Rectal smooth muscle tissue (tissue), 1 donor: ENCODE measurements around the gene RFNG.

Experiments
- H3K27ac ChIP-seq: one replicate; pipeline ENCODE4 v1.7.0; 2013; ENCODE audit warnings: low read depth, low read length, inconsistent platforms
- H3K27me3 ChIP-seq: one replicate; pipeline ENCODE4 v1.7.0; 2013; ENCODE audit warnings: low read length; ENCODE audit not compliant: control insufficient read depth, insufficient read depth
- H3K36me3 ChIP-seq: one replicate; pipeline ENCODE4 v1.7.0; 2013; ENCODE audit warnings: low read length; ENCODE audit not compliant: control insufficient read depth, insufficient read depth
- H3K4me1 ChIP-seq: one replicate; pipeline ENCODE4 v1.7.0; 2013; ENCODE audit warnings: low read length; ENCODE audit not compliant: control insufficient read depth, insufficient read depth
- H3K4me3 ChIP-seq: one replicate; pipeline ENCODE4 v1.7.0; 2013; ENCODE audit warnings: low read length
- H3K9ac ChIP-seq: one replicate; pipeline ENCODE4 v1.7.0; 2013; ENCODE audit warnings: low read length

RFNG gene

DNA sequence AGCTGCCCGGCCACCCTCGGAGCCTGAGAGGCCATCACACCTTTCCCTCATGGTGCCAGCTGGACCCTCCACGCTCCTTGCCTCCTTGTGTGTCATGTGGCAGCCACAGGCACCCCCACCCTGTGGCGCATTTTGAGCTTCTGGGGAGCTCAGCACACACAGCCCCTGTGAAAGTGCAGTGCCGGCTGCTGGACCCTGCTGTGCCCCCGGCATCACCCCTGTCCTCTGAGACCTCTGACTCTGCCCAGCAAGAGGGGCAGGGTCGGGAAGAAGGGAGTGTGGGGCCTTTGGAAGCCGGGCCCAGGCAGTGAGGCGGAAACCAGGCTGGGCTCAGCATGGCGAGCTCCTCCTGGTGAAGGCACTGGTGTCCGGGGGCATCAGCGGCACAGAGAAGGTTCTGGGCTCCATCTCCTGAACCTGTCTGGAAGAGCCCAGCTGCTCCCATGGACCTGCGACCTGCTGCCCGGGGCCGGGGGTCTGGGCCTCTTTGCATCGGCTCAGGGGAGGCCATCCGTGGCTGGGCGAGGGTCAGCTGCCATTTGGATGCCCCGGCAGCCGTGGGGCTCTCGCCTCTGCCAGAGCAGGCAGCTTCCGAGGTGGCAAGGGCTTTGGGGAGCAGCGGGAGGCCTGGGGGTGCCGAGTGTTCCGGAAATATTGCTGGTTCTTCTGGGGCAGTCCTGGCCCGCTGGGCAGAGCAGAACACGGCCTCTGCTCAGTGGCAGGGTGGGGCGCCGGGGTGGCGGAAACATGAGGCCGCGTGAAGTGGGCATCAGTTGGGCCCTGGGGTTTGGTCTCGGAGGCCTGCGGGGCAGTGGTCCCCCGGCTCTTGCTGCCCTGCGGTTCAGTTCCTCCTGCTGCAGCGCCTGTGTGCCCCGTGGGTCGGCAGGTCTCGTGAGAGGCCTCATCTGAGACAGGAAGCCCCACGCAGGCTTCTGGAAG lies 46.8 kb downstream of the RFNG start:
- peaks cover 18% of the 10 kb centered on the region for H3K4me1 ChIP-seq
- H3K27ac ChIP-seq: no peak overlapping the region
- no peaks in the 10 kb centered on the region for H3K36me3 ChIP-seq

DNA sequence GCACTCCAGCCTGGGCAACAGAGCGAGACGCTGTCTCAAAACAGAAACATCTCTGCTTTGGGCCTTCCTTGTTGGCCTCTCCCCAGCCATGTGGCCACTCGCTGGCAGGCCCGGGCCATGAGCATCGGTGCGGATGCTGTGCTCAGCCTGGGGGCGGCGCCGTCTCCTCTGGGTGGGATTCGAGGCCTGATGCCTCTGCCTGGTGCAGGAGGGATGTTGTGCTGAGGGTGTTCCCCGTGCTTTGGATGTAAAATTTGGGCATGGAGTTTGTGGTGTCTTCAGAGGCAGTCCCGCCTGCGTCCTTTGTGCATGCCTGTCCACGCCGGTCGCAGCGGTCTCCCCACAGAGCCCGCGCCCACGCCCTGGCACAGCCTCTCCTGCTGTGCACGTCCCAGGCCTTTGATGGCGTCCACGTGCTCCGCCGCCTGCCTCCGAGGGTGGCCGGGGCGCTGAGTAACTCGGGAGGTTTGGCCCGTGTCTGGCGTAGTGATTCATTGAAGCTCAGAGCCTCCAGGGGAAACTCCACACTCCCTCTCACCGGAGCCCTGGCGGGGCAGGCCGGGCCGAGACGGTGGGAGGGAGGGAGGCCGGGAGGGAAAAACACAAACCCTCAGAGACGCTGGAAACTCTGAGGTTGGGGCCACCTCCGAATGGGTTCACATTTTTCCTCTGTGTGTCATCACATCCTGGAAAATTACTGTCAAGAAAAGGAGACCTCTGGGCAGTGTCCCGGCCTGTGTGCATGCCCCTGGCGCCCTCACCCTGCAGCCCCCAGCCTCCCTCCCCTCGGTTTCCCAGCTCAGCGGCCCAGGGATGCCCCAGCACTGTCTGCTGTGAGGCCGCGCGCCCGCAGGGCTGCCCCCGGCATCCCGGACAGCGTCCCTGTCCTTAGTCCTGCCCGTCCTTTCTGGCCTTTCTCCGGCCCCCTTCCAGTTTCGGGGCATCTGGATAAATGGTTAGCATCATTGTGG lies 47.9 kb downstream of the RFNG start:
- Histone ChIP-seq H3K36me3 (no peaks in the 10 kb centered on the region), H3K27ac (peak overlapping the region; percentile 34), H3K9ac (no peak overlapping the region), H3K27me3 (no peaks in the 10 kb centered on the region), H3K4me1 (peaks cover 18% of the 10 kb centered on the region), H3K4me3 (no peak overlapping the region)

More for the DNA sequence above, 46.8 kb downstream of the RFNG start:
- Histone ChIP-seq H3K9ac (no peak overlapping the region), H3K27me3 (no peaks in the 10 kb centered on the region), H3K4me3 (no peak overlapping the region)

DNA sequence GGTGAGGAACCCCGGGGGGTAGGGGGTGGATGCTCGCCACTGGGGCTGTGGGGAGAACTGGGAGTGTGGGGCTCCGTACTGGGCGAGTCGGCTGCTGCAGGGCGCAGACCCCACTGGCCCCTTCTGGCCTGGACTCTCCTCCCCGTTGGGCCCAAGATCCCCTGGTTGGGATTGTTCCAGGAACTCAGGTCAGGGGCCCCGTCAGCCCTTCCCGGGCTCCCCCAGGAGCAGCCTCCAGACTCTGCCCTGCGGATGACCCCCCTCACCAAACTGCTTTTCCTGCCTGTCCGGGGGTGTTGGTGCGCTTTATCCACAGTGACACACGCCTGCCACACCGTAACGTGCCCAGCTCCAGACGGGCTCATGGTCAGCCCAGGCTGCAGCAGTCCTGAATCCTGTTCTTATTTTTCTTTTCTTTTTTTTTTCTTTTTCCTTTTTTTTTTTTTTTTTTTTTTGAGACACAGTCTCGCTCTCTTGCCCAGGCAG lies 50.0 kb downstream of the RFNG start:
- Histone ChIP-seq H3K4me3 (no peak overlapping the region), H3K9ac (no peak overlapping the region), H3K27me3 (no peaks in the 10 kb centered on the region), H3K4me1 (peaks cover 16% of the 10 kb centered on the region), H3K27ac (no peak overlapping the region), H3K36me3 (no peaks in the 10 kb centered on the region)

DNA sequence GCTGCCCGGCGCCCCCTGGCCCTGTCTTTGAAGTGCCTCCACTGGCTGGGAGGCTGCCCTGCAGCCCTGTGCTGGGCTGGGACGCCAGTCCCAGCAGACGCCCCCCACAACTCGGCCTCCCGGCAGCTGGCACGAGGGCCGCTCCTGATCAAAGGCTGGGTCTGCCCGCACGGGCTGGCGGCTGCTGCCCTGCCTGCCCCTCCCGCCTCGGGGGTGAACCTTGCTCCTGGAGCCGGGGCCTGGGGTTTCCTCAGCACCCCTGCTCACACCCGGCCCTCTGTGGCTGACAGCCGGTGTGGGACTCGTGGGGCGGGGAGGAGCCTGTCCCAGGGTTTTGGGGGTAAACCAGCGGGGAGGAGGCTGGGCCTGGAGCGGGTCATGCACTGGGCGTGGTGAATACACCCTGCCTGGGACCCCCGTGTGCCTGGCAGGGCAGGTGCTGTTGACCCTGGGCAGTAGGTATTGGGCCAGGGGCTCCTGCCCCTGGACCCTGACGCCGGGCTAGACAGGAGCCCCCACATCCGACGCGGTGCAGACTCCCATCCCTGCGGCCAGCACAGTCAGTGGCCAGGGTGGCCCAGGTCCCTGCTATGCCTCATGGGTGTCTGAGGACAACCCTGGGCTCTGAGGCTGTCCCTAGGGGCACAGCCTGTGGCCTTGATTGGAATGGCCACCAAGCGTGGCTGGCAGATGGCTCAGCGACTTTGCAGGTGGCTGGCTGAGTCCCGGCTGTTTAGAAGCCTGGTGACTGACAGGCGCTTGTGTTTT lies 50.6 kb downstream of the RFNG start:
- Histone ChIP-seq H3K4me3 (no peak overlapping the region), H3K27me3 (no peaks in the 10 kb centered on the region), H3K27ac (no peak overlapping the region), H3K4me1 (peaks cover 11% of the 10 kb centered on the region), H3K9ac (no peak overlapping the region), H3K36me3 (no peaks in the 10 kb centered on the region)

DNA sequence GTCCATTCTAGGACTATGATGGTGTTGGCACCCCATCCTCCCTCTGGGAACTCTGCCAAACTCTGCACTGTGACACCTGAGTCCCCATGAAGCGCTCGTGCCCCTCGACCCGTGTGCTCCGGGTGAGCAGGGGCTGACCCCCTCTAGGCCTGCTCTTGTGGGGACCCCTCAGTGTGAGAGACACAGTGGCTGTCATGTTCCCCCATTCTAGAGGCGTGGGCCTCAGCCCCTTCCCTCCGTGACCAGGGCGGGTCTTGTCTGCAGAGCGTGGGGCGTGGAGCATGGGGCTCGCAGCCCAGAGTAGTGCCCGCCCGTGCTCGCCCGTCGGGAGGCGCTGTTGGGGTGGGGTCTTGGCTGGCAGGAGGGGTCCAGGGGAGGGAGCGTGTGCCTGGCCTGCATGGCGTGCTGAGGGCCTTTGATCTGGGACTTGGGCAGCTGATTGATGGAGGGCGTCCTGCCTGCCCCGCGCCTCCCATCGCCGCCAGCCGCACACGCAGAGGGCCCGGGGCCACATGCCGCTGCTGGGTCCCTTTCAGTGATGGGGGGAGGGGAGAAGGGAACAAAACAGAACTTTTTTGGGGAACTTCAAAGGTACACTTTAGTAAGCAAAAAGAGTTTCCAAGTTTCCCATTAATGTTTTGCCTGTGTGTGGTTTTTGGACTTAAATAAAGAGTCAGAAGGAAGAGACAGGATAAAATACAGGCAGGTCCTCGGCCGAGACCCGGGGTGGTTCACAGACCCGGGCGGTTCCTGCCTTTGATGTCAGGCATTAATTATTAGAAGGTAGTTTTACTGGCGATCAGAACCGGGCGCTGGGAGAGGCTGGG lies 51.4 kb downstream of the RFNG start:
- H3K9ac ChIP-seq: no peak overlapping the region
- H3K36me3 ChIP-seq: no peaks in the 10 kb centered on the region
- no peak overlapping the region for H3K4me3 ChIP-seq
- H3K4me1 ChIP-seq: peaks cover 10% of the 10 kb centered on the region
- H3K27me3 ChIP-seq: no peaks in the 10 kb centered on the region
- no peak overlapping the region for H3K27ac ChIP-seq

DNA sequence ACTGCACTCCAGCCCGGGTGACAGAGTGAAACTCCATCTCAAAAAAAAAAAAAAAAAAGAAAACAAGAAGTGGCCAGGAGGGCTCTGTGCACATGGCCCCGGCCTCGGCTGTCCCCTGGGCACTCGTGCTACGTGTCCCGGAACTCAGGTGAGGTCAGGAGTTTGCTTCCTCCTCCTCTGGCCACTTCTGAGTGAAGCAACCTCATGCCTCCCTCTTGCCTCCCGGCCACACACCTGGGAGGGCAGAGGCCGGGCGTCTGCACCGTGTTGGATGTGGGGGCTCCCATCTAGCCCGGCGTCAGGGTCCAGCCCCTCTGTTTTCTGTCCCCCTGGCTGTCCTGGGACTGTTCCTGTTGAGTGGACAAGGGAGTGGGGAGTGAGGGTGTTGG lies 52.0 kb downstream of the RFNG start:
- no peaks in the 10 kb centered on the region for H3K27me3 ChIP-seq
- peaks cover 10% of the 10 kb centered on the region for H3K4me1 ChIP-seq
- no peak overlapping the region for H3K9ac ChIP-seq
- no peak overlapping the region for H3K4me3 ChIP-seq
- H3K36me3 ChIP-seq: no peaks in the 10 kb centered on the region
- no peak overlapping the region for H3K27ac ChIP-seq

DNA sequence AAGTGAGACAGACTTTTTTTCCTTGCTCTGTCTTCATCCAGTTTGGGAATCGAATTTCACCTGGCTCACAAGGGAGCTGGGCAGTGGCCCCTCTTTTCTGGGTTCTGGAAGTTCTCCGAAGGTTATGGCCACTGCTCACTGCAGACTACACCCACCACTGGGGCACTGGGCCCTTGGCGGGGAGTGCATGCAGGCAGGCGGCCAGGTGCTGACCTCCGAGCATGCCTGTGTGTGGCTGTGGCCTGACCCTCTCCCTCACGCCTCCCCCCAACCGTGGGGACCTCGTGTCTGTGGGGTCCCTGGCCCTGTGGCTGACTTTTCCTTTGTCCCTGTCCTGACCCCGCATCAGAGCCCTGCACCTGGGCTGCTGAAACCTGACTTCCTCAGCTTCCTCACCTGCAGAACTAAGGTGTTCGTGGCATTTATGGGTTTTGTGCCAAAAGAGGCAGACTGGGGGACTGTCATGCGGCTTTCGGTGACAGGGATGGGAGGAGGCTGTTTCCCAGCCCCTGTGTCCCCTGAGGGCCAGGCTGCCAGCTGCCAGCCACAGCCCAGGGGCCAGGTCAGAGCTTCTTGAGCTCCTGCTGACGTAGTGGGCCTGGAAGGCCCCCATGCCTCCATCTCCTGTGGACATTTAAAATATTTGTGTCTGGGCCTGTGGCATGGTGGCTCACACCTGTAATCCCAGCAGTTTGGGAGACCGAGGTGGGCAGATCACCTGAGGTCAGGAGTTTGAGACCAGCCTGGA lies 52.7 kb downstream of the RFNG start:
- Histone ChIP-seq H3K27ac (no peak overlapping the region), H3K4me1 (peaks cover 5% of the 10 kb centered on the region), H3K27me3 (no peaks in the 10 kb centered on the region), H3K9ac (no peak overlapping the region), H3K36me3 (no peaks in the 10 kb centered on the region), H3K4me3 (no peak overlapping the region)

DNA sequence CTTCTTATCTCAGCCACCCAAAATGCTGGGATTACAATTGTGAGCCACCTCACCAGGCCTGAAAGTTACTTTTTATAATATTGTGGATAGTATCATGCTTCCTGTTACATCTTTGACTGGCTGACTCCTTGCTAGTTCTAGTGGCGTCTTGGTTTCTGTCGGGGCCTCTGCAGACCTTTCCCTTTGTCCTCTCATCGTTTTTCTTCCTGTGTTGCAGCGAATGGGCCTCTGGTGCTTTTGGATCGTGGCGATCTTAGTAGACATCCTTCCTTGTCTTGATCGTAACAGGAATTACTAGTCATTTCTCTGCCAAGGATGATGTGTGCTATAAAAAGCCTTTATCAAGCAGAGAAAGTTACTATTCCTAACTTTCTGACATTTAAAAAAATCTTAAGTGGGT lies 53.4 kb downstream of the RFNG start:
- H3K27ac ChIP-seq: no peak overlapping the region
- H3K4me1 ChIP-seq: peaks cover under 1% of the 10 kb centered on the region
- no peaks in the 10 kb centered on the region for H3K36me3 ChIP-seq
- H3K4me3 ChIP-seq: no peak overlapping the region
- H3K9ac ChIP-seq: no peak overlapping the region
- H3K27me3 ChIP-seq: no peaks in the 10 kb centered on the region
